A673 (cell line): ENCODE measurements around the gene CNIH1. TPM values are rescaled to one million over a fixed set of nuclear protein-coding genes. Genes with fewer than 3 reads are reported as not detected.

Experiments used
- BruUV-seq: library from RNA; stranded (reverse); fragments of 400-500 nt; replicated peaks from 2 replicates; lab custom pipeline; 2021; lab: Mats Ljungman, UMichigan
- CTCF ChIA-PET: fragments of 300-600 bp; sonication (Branson Sonifier 250); formaldehyde crosslinking; loops from one replicate; lab custom pipeline; 2022; ENCODE audit warnings: antibody characterized with exemption; lab: Charles Lee
- POLR2A ChIA-PET: fragments of 300-600 bp; sonication (Branson Sonifier 250); formaldehyde crosslinking; loops from one replicate; lab custom pipeline; 2022; ENCODE audit warnings: antibody characterized with exemption; ENCODE audit not compliant: low non-redundant PET; lab: Charles Lee
- DNase-seq: peaks from one replicate; pipeline ENCODE4 v3.0.0-alpha.2; 2015; ENCODE audit warnings: low spot score
- H3K27ac ChIP-seq: fragments of 200-600 bp; sonication (generic); 2 replicates; pipeline ENCODE4 v1.5.1; 2016; ENCODE audit warnings: mixed run types, low read depth, mild to moderate bottlenecking, mixed read lengths, antibody characterized with exemption, low read length; ENCODE audit not compliant: poor library complexity, severe bottlenecking
- H3K27me3 ChIP-seq: fragments of 200-600 bp; sonication (generic); replicated peaks from 2 replicates; pipeline ENCODE4 v1.6.1; 2017; ENCODE audit warnings: mixed run types, low read depth, mild to moderate bottlenecking, mixed read lengths, antibody characterized with exemption, low read length; ENCODE audit not compliant: insufficient read depth, poor library complexity
- H3K36me3 ChIP-seq: fragments of 200-600 bp; sonication (generic); 2 replicates; pipeline ENCODE4 v1.6.1; 2016; ENCODE audit warnings: mixed run types, mild to moderate bottlenecking, mixed read lengths, antibody characterized with exemption, low read length; ENCODE audit not compliant: insufficient read depth, poor library complexity, severe bottlenecking
- H3K4me1 ChIP-seq: fragments of 200-600 bp; sonication (generic); 2 replicates; pipeline ENCODE4 v1.6.1; 2017; ENCODE audit warnings: mixed run types, mild to moderate bottlenecking, mixed read lengths, antibody characterized with exemption, low read length; ENCODE audit not compliant: insufficient read depth, poor library complexity, severe bottlenecking
- H3K4me3 ChIP-seq: fragments of 200-600 bp; sonication (generic); 2 replicates; pipeline ENCODE4 v1.5.1; 2016; ENCODE audit warnings: low read depth, mixed run types, mild to moderate bottlenecking, mixed read lengths, low read length; ENCODE audit not compliant: poor library complexity, severe bottlenecking
- H3K9me3 ChIP-seq: fragments of 200-600 bp; sonication (generic); 2 replicates; pipeline ENCODE4 v1.6.1; 2016; ENCODE audit warnings: mixed run types, low read depth, mild to moderate bottlenecking, mixed read lengths, antibody characterized with exemption, low read length; ENCODE audit not compliant: poor library complexity, severe bottlenecking
- EZH2 ChIP-seq: fragments of 200-600 bp; sonication (generic); IDR thresholded peaks from 2 replicates; pipeline ENCODE4 v1.6.1; 2017; ENCODE audit warnings: borderline replicate concordance, low read depth, mild to moderate bottlenecking, mixed read lengths, antibody characterized with exemption, low read length; ENCODE audit not compliant: poor library complexity, severe bottlenecking
- intact Hi-C: fragments of 100-400 bp; cut with micrococcal nuclease; formaldehyde crosslinking; loops from one replicate; pipeline ENCODE4 v1.10.0; 2022; ENCODE audit not compliant: unreplicated experiment
- total RNA-seq: library from RNA; stranded (reverse); gene quantifications from 2 replicates; pipeline ENCODE4 v1.2.3, GENCODE V29; 2021
- TF ChIP-seq, protein P1 (sequence below): fragments of 300-800, 200-600 bp; sonication (generic); conservative IDR thresholded peaks from 2 replicates; pipeline ENCODE4 v1.5.1; 2017; ENCODE audit warnings: low read depth, mild to moderate bottlenecking, antibody characterized with exemption, low read length, moderate library complexity, mixed read lengths

The CNIH1 gene
- total RNA-seq, 1 experiment from 2014 or later, result 170 TPM

GRCh38 chr14:54470701-54471100 lies 29.5 kb upstream of the CNIH1 start:
- Histone ChIP-seq H3K36me3 (no peaks in the 10 kb centered on the region), H3K27me3 (no peaks in the 10 kb centered on the region), H3K4me3 (no peak overlapping the region), H3K9me3 (peaks cover 8% of the 10 kb centered on the region), H3K4me1 (peaks cover 33% of the 10 kb centered on the region), H3K27ac (no peak overlapping the region)
- intact Hi-C loops, result no loop called here
- TF ChIP-seq EZH2, result no peak
- TF ChIP-seq, protein P1, sequence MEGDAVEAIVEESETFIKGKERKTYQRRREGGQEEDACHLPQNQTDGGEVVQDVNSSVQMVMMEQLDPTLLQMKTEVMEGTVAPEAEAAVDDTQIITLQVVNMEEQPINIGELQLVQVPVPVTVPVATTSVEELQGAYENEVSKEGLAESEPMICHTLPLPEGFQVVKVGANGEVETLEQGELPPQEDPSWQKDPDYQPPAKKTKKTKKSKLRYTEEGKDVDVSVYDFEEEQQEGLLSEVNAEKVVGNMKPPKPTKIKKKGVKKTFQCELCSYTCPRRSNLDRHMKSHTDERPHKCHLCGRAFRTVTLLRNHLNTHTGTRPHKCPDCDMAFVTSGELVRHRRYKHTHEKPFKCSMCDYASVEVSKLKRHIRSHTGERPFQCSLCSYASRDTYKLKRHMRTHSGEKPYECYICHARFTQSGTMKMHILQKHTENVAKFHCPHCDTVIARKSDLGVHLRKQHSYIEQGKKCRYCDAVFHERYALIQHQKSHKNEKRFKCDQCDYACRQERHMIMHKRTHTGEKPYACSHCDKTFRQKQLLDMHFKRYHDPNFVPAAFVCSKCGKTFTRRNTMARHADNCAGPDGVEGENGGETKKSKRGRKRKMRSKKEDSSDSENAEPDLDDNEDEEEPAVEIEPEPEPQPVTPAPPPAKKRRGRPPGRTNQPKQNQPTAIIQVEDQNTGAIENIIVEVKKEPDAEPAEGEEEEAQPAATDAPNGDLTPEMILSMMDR, result no peak
- DNase-seq, result no peak
- CTCF ChIA-PET, result no interaction called here
- POLR2A ChIA-PET, result no interaction called here
- BruUV-seq, result no TSS peak

GRCh38 chr14:54467280-54467679 lies 26.1 kb upstream of the CNIH1 start:
- intact Hi-C loops, result no loop called here
- peaks cover 8% of the 10 kb centered on the region for H3K9me3 ChIP-seq
- BruUV-seq, result no TSS peak
- ChIA-PET POLR2A (no interaction called here), CTCF (interaction anchor here (1.0 kb wide), 1 partner anchor 26 kb away, joined by 6 read pairs; no protein-coding TSS in a partner anchor)
- H3K27me3 ChIP-seq, result no peaks in the 10 kb centered on the region
- no peak overlapping the region for H3K27ac ChIP-seq
- no peak for DNase-seq
- no peak for TF ChIP-seq EZH2
- TF ChIP-seq, protein P1, result no peak
- no peaks in the 10 kb centered on the region for H3K36me3 ChIP-seq
- no peak overlapping the region for H3K4me3 ChIP-seq
- H3K4me1 ChIP-seq, result peaks cover 8% of the 10 kb centered on the region

DNA sequence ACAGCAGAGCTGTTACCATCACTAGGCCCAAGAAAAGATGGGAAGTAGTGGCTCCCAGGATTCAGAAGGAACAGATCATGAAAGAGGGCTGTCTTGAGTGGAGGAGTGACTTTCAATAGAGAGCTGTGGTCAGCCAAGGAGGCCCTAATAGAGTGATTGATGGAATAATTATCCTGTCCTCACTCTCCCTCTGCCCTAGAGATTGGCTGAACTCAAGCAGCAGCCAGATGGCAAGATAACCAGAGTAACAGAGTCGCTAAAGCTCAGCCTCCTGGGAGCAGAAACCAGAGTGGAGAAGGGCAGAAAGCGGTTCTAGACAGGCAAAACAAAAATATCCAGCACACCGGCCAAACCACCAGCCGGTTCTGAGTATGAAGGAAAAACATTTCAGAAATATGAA lies 24.5 kb upstream of the CNIH1 start:
- DNase-seq, result no peak
- H3K27ac ChIP-seq, result no peak overlapping the region
- BruUV-seq, result no TSS peak
- H3K27me3 ChIP-seq, result no peaks in the 10 kb centered on the region
- H3K4me3 ChIP-seq, result no peak overlapping the region
- intact Hi-C loops, result no loop called here
- POLR2A ChIA-PET, result no interaction called here
- TF ChIP-seq EZH2, result no peak
- TF ChIP-seq, protein P1, result no peak
- H3K9me3 ChIP-seq, result peaks cover 8% of the 10 kb centered on the region
- CTCF ChIA-PET, result no interaction called here
- no peaks in the 10 kb centered on the region for H3K36me3 ChIP-seq
- peaks cover 5% of the 10 kb centered on the region for H3K4me1 ChIP-seq
